HCT116 (cell line): Measurements from ENCODE around the gene P4HA1. TPM values are rescaled to one million over a fixed set of nuclear protein-coding genes. Genes with fewer than 3 reads are reported as not detected.

Experiments
- ATAC-seq: fragments of 200-7000 bp; cut with Tn5 transposase; 2 replicates; pipeline ENCODE4 v1.9.1; 2020; ENCODE audit warnings: mild to moderate bottlenecking, moderate library complexity
- BruUV-seq: library from RNA; stranded (reverse); fragments of 400-500 nt; replicated peaks from 2 replicates; lab custom pipeline; 2021; lab: Mats Ljungman, UMichigan
- CTCF ChIA-PET: fragments of 300-600 bp; sonication (Branson Sonifier 250); formaldehyde crosslinking; loops from one replicate; lab custom pipeline; 2021; ENCODE audit warnings: antibody characterized with exemption; lab: Charles Lee
- POLR2A ChIA-PET: fragments of 300-600, 350-600 bp; sonication (Branson Sonifier 250); formaldehyde crosslinking; loops from one replicate; lab custom pipeline; 2021; ENCODE audit warnings: antibody characterized with exemption; lab: Charles Lee
- RAD21 ChIA-PET, 2 experiments: fragments of 300-600 bp; sonication (Branson Sonifier 250); formaldehyde crosslinking; loops; one replicate each; lab custom pipeline; 2023; ENCODE audit warnings: low total read pairs in 2 of 2; ENCODE audit not compliant: uncharacterized antibody in 2 of 2, unreplicated experiment in 2 of 2, low non-redundant PET in 1 of 2; lab: Charles Lee
- DNase-seq: peaks from one replicate; pipeline ENCODE4 v3.0.0-alpha.2; 2010; ENCODE audit warnings: low read depth, low spot score
- H2AFZ ChIP-seq: fragments of 200-600 bp; shearing (Covaris generic), sonication (generic); 2 replicates; pipeline ENCODE4 v1.6.1; 2017; ENCODE audit warnings: low read depth, mixed run types, mixed read lengths, antibody characterized with exemption, low read length; ENCODE audit not compliant: poor library complexity, severe bottlenecking
- H3K27ac ChIP-seq: 2 replicates; pipeline ENCODE4 v1.5.1; 2012; ENCODE audit warnings: low read depth, low read length
- H3K27me3 ChIP-seq: fragments of 200-600 bp; sonication (generic); 2 replicates; pipeline ENCODE4 v1.6.1; 2016; ENCODE audit warnings: mixed run types, low read length, mixed read lengths; ENCODE audit not compliant: insufficient read depth
- H3K36me3 ChIP-seq, 2 experiments: fragments of 200-500 bp in 1 of 2; fragments of 200-600 bp in 1 of 2; sonication (Bioruptor generic) in 1 of 2; sonication (generic) in 1 of 2; 2 replicates each; pipeline versions ENCODE4 v1.5.1 to v1.6.1; 2014 to 2016; ENCODE audit warnings: low read length in 2 of 2, inconsistent platforms in 1 of 2, mixed read lengths in 1 of 2, mixed run types in 1 of 2; ENCODE audit not compliant: insufficient read depth in 2 of 2, control insufficient read depth in 1 of 2
- H3K4me1 ChIP-seq, 2 experiments: fragments of 200-600 bp in 1 of 2; sonication (generic) in 1 of 2; 2 replicates each; pipeline versions ENCODE4 v1.5.1 to v1.6.1; 2012 to 2017; ENCODE audit warnings: low read length in 2 of 2, inconsistent platforms in 1 of 2, mild to moderate bottlenecking in 1 of 2, mixed read lengths in 1 of 2, mixed run types in 1 of 2, moderate library complexity in 1 of 2; ENCODE audit not compliant: insufficient read depth in 2 of 2, control insufficient read depth in 1 of 2
- H3K4me2 ChIP-seq: fragments of 200-600 bp; sonication (generic); 2 replicates; pipeline ENCODE4 v1.6.1; 2017; ENCODE audit warnings: mixed run types, low read length, mixed read lengths
- H3K4me3 ChIP-seq, 2 experiments: fragments of 200-600 bp in 1 of 2; sonication (generic) in 1 of 2; replicated peaks in 1 of 2; 2 replicates each; pipeline ENCODE4 v1.5.1; 2011 to 2016; ENCODE audit warnings: low read length in 2 of 2, control low read depth in 1 of 2, low read depth in 1 of 2, mild to moderate bottlenecking in 1 of 2, mixed read lengths in 1 of 2, mixed run types in 1 of 2
- H3K79me2 ChIP-seq: fragments of 200-600 bp; sonication (generic); 2 replicates; pipeline ENCODE4 v1.6.1; 2017; ENCODE audit warnings: mild to moderate bottlenecking, mixed run types, low read length, moderate library complexity, mixed read lengths; ENCODE audit not compliant: insufficient read depth
- H3K9ac ChIP-seq: fragments of 200-600 bp; sonication (generic); 2 replicates; pipeline ENCODE4 v1.6.1; 2016; ENCODE audit warnings: low read length, mixed read lengths
- H3K9me2 ChIP-seq: fragments of 200-600 bp; sonication (generic), shearing (Covaris generic); 2 replicates; pipeline ENCODE4 v1.6.1; 2017; ENCODE audit warnings: mixed run types, mild to moderate bottlenecking, moderate library complexity; ENCODE audit not compliant: insufficient read depth
- H3K9me3 ChIP-seq, 2 experiments: fragments of 200-500 bp in 1 of 2; fragments of 200-600 bp in 1 of 2; sonication (Bioruptor generic) in 1 of 2; sonication (generic) in 1 of 2; 2 replicates each; pipeline ENCODE4 v1.6.1; 2014 to 2017; ENCODE audit warnings: low read length in 2 of 2, mixed read lengths in 2 of 2, inconsistent platforms in 1 of 2, low read depth in 1 of 2, mild to moderate bottlenecking in 1 of 2, mixed run types in 1 of 2, moderate library complexity in 1 of 2; ENCODE audit not compliant: control insufficient read depth in 1 of 2, insufficient read depth in 1 of 2
- H4K20me1 ChIP-seq: fragments of 200-600 bp; sonication (generic), shearing (Covaris generic); 2 replicates; pipeline ENCODE4 v1.6.1; 2017; ENCODE audit warnings: mixed run types, mild to moderate bottlenecking, moderate library complexity; ENCODE audit not compliant: insufficient read depth
- ELF1 ChIP-seq: IDR thresholded peaks from 2 replicates; pipeline ENCODE4 v1.6.1; 2012; ENCODE audit warnings: low read depth, borderline replicate concordance
- EZH2 ChIP-seq: fragments of 200-600 bp; sonication (generic); IDR thresholded peaks from 2 replicates; pipeline ENCODE4 v1.6.1; 2017; ENCODE audit warnings: antibody characterized with exemption, mixed run types
- EZH2phosphoT487 ChIP-seq: fragments of 200-600 bp; IDR thresholded peaks from 2 replicates; pipeline ENCODE4 v1.6.1; 2018; ENCODE audit warnings: antibody characterized with exemption, borderline replicate concordance
- JUND ChIP-seq: IDR thresholded peaks from 2 replicates; pipeline ENCODE4 v1.6.1; 2012
- POLR2AphosphoS5 ChIP-seq: IDR thresholded peaks from 2 replicates; pipeline ENCODE4 v1.6.1; 2011; ENCODE audit warnings: mild to moderate bottlenecking, low read depth, low read length, moderate library complexity
- REST ChIP-seq: IDR thresholded peaks from 2 replicates; pipeline ENCODE4 v1.6.1; 2012; ENCODE audit warnings: low read depth
- SRF ChIP-seq: IDR thresholded peaks from 2 replicates; pipeline ENCODE4 v1.6.1; 2012; ENCODE audit warnings: low read depth
- TCF7L2 ChIP-seq: IDR thresholded peaks from 2 replicates; pipeline ENCODE4 v1.7.0; 2011; ENCODE audit warnings: borderline replicate concordance, inconsistent platforms; ENCODE audit not compliant: insufficient read depth, insufficient read length; ENCODE audit errors: extremely low read depth
- ZBTB33 ChIP-seq: IDR thresholded peaks from 2 replicates; pipeline ENCODE4 v1.6.1; 2011; ENCODE audit warnings: mild to moderate bottlenecking, low read length, moderate library complexity; ENCODE audit not compliant: insufficient replicate concordance; ENCODE audit errors: extremely low read depth
- ZFX ChIP-seq: fragments of 450-650 bp; IDR thresholded peaks from 2 replicates; pipeline ENCODE4 v1.6.1; 2017
- intact Hi-C: fragments of 100-400 bp; cut with micrococcal nuclease; formaldehyde crosslinking; loops from 2 replicates; pipeline ENCODE4 v1.10.0; 2022
- total RNA-seq: library from RNA; stranded (reverse); gene quantifications from one replicate; pipeline ENCODE4 v1.2.1, GENCODE V29; 2021; ENCODE audit not compliant: unreplicated experiment

P4HA1 gene
- total RNA-seq, 1 experiment from 2014 or later = 49.7 TPM

- CTCF ChIA-PET = no interaction called here
- no TSS peak for BruUV-seq
- Histone ChIP-seq H3K27ac (no peak overlapping the region), H3K9ac (no peak overlapping the region), H3K79me2 (no peaks in the 10 kb centered on the region), H2AFZ (no peak overlapping the region), H3K4me2 (no peak overlapping the region), H3K9me2 (no peaks in the 10 kb centered on the region), H3K36me3 (peaks cover 4 to 14% of the 10 kb centered on the region in 2 experiments; a peak in 2 of 4 replicates), H3K4me1 (peaks cover 0 to 2% of the 10 kb centered on the region in 2 experiments; a peak in 1 of 4 replicates), H3K9me3 (no peaks in the 10 kb centered on the region), H4K20me1 (no peaks in the 10 kb centered on the region; the same call in 1 of the 2 replicates), H3K4me3 (no peak overlapping the region), H3K27me3 (no peaks in the 10 kb centered on the region)
- intact Hi-C loops = no loop called here
- TF ChIP-seq EZH2 (no peak), ELF1 (no peak), REST (no peak), JUND (no peak), POLR2AphosphoS5 (no peak)
- DNase-seq (no peak), ATAC-seq (no peak)
- RAD21 ChIA-PET = no interaction called here
- POLR2A ChIA-PET = no interaction called here
These were observed 77.6 kb downstream of the P4HA1 start for GRCh38 chr10:73019100-73019499.

- no peaks in the 10 kb centered on the region; the same call in 1 of the 2 replicates for H4K20me1 ChIP-seq
- H3K36me3 ChIP-seq = peaks cover 7 to 18% of the 10 kb centered on the region in 2 experiments; a peak in 3 of 4 replicates
- H3K4me2 ChIP-seq = no peak overlapping the region
- POLR2A ChIA-PET = no interaction called here
- H3K4me1 ChIP-seq = peaks cover 0 to 2% of the 10 kb centered on the region in 2 experiments; a peak in 1 of 4 replicates
- intact Hi-C loops = no loop called here
- no TSS peak for BruUV-seq
- no peaks in the 10 kb centered on the region for H3K9me3 ChIP-seq
- H3K4me3 ChIP-seq = no peak overlapping the region
- no peak overlapping the region for H3K27ac ChIP-seq
- DNase-seq (no peak), ATAC-seq (no peak)
- RAD21 ChIA-PET = no interaction called here
- no peak overlapping the region for H3K9ac ChIP-seq
- no peaks in the 10 kb centered on the region for H3K9me2 ChIP-seq
- H3K79me2 ChIP-seq = no peaks in the 10 kb centered on the region
- H2AFZ ChIP-seq = no peak overlapping the region
- CTCF ChIA-PET = no interaction called here
- H3K27me3 ChIP-seq = no peaks in the 10 kb centered on the region
- TF ChIP-seq ZFX (no peak), EZH2phosphoT487 (no peak), SRF (no peak), TCF7L2 (no peak), ZBTB33 (no peak), REST (no peak), JUND (no peak), POLR2AphosphoS5 (no peak)
These were observed 78.0 kb downstream of the P4HA1 start for GRCh38 chr10:73018632-73019031.
